Ovary (tissue), 3 donors: ENCODE measurements around the gene SIGLEC6.

ENCODE experiments used
- EP300 ChIP-seq: sonication (generic); formaldehyde crosslinking; IDR thresholded peaks from one replicate; pipeline ENCODE4 v1.6.1; 2017; ENCODE audit warnings: antibody characterized with exemption
- POLR2A ChIP-seq: fragments of 450-650 bp; IDR thresholded peaks from one replicate; pipeline ENCODE4 v1.6.1; 2017; ENCODE audit warnings: antibody characterized with exemption, mild to moderate bottlenecking, moderate library complexity
- TF ChIP-seq, protein P1 (sequence below), 3 donors: fragments of 450-650 bp in 2 of 3; fragments of 200-600 bp in 1 of 3; IDR thresholded peaks; one replicate each; pipeline versions ENCODE4 v1.5.1 to v1.8.0; 2016 to 2022; ENCODE audit warnings: antibody characterized with exemption in 3 of 3, mild to moderate bottlenecking in 1 of 3
- donor health status: DM: no; HTN: no; CAD: no.

DNA sequence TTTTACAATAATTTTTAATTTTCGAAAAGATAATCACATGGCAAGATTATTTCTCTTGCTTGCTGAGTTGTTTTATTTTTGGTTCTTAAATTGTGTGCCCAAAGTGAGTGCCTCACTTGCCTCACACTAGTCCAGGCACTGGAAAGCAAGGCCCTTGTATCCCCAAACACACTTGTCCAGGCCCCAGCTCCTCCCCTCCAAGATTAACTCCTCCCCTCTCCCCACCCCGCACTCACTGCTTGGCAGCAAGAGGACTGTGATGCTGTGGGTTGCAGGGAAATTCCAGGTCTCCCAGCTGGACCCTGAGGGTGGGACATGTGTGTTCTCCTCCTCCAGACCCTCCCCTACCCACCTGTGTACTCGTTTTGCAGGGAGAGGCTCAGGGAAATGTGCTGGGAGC lies 33.8 kb downstream of the SIGLEC6 start:
- TF ChIP-seq, protein P1, sequence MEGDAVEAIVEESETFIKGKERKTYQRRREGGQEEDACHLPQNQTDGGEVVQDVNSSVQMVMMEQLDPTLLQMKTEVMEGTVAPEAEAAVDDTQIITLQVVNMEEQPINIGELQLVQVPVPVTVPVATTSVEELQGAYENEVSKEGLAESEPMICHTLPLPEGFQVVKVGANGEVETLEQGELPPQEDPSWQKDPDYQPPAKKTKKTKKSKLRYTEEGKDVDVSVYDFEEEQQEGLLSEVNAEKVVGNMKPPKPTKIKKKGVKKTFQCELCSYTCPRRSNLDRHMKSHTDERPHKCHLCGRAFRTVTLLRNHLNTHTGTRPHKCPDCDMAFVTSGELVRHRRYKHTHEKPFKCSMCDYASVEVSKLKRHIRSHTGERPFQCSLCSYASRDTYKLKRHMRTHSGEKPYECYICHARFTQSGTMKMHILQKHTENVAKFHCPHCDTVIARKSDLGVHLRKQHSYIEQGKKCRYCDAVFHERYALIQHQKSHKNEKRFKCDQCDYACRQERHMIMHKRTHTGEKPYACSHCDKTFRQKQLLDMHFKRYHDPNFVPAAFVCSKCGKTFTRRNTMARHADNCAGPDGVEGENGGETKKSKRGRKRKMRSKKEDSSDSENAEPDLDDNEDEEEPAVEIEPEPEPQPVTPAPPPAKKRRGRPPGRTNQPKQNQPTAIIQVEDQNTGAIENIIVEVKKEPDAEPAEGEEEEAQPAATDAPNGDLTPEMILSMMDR (IDR thresholded peaks at IDR 0.05), result no peak
- TF ChIP-seq POLR2A (no peak), EP300 (no peak)
